Left ventricle myocardium inferior (tissue), 1 donor: ENCODE data around the gene SLC31A2. TPM values are rescaled to one million over a fixed set of nuclear protein-coding genes. Genes with fewer than 3 reads are reported as not detected.

Experiments used
- DNase-seq: peaks from one replicate; pipeline ENCODE4 v3.0.0-alpha.2; 2020
- H3K27ac ChIP-seq: fragments of 200-600 bp; replicated peaks from 2 replicates; pipeline ENCODE4 v1.8.0; 2021
- H3K27me3 ChIP-seq: fragments of 200-600 bp; 2 replicates; pipeline ENCODE4 v1.8.0; 2021; ENCODE audit warnings: low read depth
- H3K36me3 ChIP-seq: fragments of 200-600 bp; 2 replicates; pipeline ENCODE4 v1.8.0; 2021
- H3K4me1 ChIP-seq: fragments of 200-600 bp; 2 replicates; pipeline ENCODE4 v1.8.0; 2021
- H3K4me3 ChIP-seq: fragments of 200-600 bp; 2 replicates; pipeline ENCODE4 v1.8.0; 2021; ENCODE audit warnings: mild to moderate bottlenecking, moderate library complexity
- H3K9me3 ChIP-seq: fragments of 200-600 bp; replicated peaks from 2 replicates; pipeline ENCODE4 v1.8.0; 2021
- CTCF ChIP-seq: fragments of 200-600 bp; IDR thresholded peaks from 2 replicates; pipeline ENCODE4 v1.8.0; 2021; ENCODE audit warnings: antibody characterized with exemption, mild to moderate bottlenecking, borderline replicate concordance
- intact Hi-C: fragments of 100-400 bp; cut with micrococcal nuclease; formaldehyde crosslinking; loops from one replicate; pipeline ENCODE4 v1.11.0; 2022
- total RNA-seq: library from RNA; stranded (reverse); fragmentation: NEBNext Ultra II Directional; extraction: Animal tissue kit (Norgen Biotek cat#: 25700); gene quantifications from one replicate; pipeline ENCODE4 v1.2.1, GENCODE V29; 2021
- donor health status: DM: no; HTN: yes; CAD: no; lungs with severe emphysema.

SLC31A2 gene
- total RNA-seq, 1 donor from 2014 or later, result 10.7 TPM

DNA sequence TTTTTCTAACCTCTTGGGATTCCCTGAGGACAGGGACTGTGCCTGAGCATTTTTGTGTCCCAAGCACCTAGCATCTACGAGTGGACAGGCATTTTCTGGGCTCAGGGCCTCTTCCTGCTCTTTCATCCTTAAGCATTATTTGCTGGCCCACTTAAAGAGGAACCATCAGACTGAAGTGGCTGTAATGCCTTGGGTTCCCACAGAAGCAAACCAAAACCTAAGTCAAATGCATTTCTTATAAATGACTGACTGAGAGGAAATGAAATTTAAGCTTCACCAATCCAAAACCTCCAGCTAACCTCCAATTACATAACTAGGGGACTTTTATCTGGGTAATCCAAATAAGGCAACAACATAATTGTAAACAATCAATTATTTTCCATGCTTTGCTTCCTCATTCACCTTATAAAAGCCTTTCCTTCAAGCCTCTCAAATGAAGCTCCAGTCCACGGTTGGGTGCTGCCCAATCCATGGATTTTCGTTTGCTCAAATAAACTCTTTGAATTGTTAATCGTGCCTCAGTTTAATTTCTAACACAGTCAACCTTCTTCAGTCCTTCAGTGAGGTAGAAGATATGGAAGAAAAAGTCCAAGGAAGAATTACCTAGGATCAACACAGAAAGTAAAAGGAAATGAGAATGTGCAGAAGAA, 25.3 kb upstream of the SLC31A2 start:
- H3K4me1 ChIP-seq, result no peaks in the 10 kb centered on the region
- intact Hi-C loops, result no loop called here
- no peak overlapping the region for H3K4me3 ChIP-seq
- no peaks in the 10 kb centered on the region for H3K9me3 ChIP-seq
- H3K27ac ChIP-seq, result no peak overlapping the region
- H3K36me3 ChIP-seq, result no peaks in the 10 kb centered on the region
- DNase-seq, result no peak
- TF ChIP-seq CTCF, result no peak
- peaks cover 42% of the 10 kb centered on the region for H3K27me3 ChIP-seq

- intact Hi-C loops, result no loop called here
- DNase-seq, result no peak
- Histone ChIP-seq H3K27me3 (peaks cover 45% of the 10 kb centered on the region), H3K9me3 (no peaks in the 10 kb centered on the region), H3K27ac (no peak overlapping the region), H3K4me1 (peaks cover 5% of the 10 kb centered on the region), H3K36me3 (no peaks in the 10 kb centered on the region), H3K4me3 (no peak overlapping the region)
- TF ChIP-seq CTCF, result no peak
Measured at GRCh38 chr9:113129466-113129865, 21.3 kb upstream of the SLC31A2 start.

DNA sequence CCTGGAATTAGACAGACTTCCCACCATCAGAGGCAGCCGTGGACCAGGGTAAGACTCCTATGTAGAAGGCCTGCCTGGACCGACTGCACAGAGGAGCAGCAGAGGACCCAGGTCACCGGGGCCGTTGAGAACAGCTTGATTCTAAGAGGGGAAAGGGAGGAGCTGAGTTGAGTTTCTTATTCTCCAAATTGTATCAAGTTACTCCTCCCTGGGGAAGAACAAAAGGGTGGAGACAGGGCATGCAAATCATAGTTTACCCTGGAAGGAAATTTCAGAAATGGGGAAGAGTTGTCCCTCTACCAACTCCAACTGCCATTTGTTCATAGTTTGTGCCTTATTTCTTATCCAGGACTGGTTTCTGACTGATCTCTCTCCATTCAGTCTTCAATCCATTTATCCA, 20.9 kb upstream of the SLC31A2 start:
- no peak for DNase-seq
- no peak overlapping the region for H3K4me3 ChIP-seq
- H3K27ac ChIP-seq, result no peak overlapping the region
- no peaks in the 10 kb centered on the region for H3K36me3 ChIP-seq
- H3K4me1 ChIP-seq, result peaks cover 5% of the 10 kb centered on the region
- TF ChIP-seq CTCF, result no peak
- H3K27me3 ChIP-seq, result peaks cover 45% of the 10 kb centered on the region
- H3K9me3 ChIP-seq, result no peaks in the 10 kb centered on the region
- intact Hi-C loops, result no loop called here

- no peak for DNase-seq
- H3K36me3 ChIP-seq, result no peaks in the 10 kb centered on the region
- H3K27me3 ChIP-seq, result peaks cover 42% of the 10 kb centered on the region
- H3K27ac ChIP-seq, result no peak overlapping the region
- H3K9me3 ChIP-seq, result no peaks in the 10 kb centered on the region
- no peak for TF ChIP-seq CTCF
- no peak overlapping the region for H3K4me3 ChIP-seq
- intact Hi-C loops, result no loop called here
- peaks cover 5% of the 10 kb centered on the region for H3K4me1 ChIP-seq
Measured at GRCh38 chr9:113131689-113132151, 19.1 kb upstream of the SLC31A2 start.

- DNase-seq, result no peak
- intact Hi-C loops, result no loop called here
- Histone ChIP-seq H3K27ac (no peak overlapping the region), H3K36me3 (no peaks in the 10 kb centered on the region), H3K27me3 (peaks cover 8% of the 10 kb centered on the region), H3K4me3 (no peak overlapping the region), H3K9me3 (peaks cover 15% of the 10 kb centered on the region), H3K4me1 (no peaks in the 10 kb centered on the region)
- TF ChIP-seq CTCF, result no peak
Measured at GRCh38 chr9:113137196-113138168, 13.3 kb upstream of the SLC31A2 start.
